Spleen (tissue), 11 donors: ENCODE measurements around the gene HOXA1. TPM values are rescaled to one million over a fixed set of nuclear protein-coding genes. Genes with fewer than 3 reads are reported as not detected.

Source experiments
- DNase-seq: peaks from one replicate; pipeline ENCODE4 v3.0.0-alpha.2; 2020
- H3K27ac ChIP-seq, 8 donors: fragments of 200-600 bp; sonication (generic) in 7 of 8; 1 replicate in 4 of 8; 2 replicates in 4 of 8; pipeline versions ENCODE4 v1.5.0 to v1.8.0; 2016 to 2021; ENCODE audit warnings: inconsistent platforms in 4 of 8, mild to moderate bottlenecking in 4 of 8, moderate library complexity in 1 of 8
- H3K27me3 ChIP-seq, 7 donors: fragments of 200-600 bp; sonication (generic) in 6 of 7; replicated peaks in 1 of 7; 1 replicate in 4 of 7; 2 replicates in 3 of 7; pipeline versions ENCODE4 v1.5.0 to v1.8.0; 2016 to 2021; ENCODE audit warnings: inconsistent platforms in 3 of 7, mild to moderate bottlenecking in 1 of 7
- H3K36me3 ChIP-seq, 6 donors: fragments of 200-600 bp; sonication (generic) in 5 of 6; 1 replicate in 4 of 6; 2 replicates in 2 of 6; pipeline versions ENCODE4 v1.5.0 to v1.8.0; 2016 to 2021; ENCODE audit warnings: inconsistent platforms in 2 of 6
- H3K4me1 ChIP-seq, 6 donors: fragments of 200-600 bp; sonication (generic) in 5 of 6; 1 replicate in 3 of 6; 2 replicates in 3 of 6; pipeline versions ENCODE4 v1.5.0 to v1.8.0; 2016 to 2021; ENCODE audit warnings: inconsistent platforms in 3 of 6
- H3K4me3 ChIP-seq, 8 donors: fragments of 200-600 bp; sonication (generic) in 7 of 8; 1 replicate in 4 of 8; 2 replicates in 4 of 8; pipeline versions ENCODE4 v1.5.0 to v1.8.0; 2016 to 2021; ENCODE audit warnings: inconsistent platforms in 4 of 8, mild to moderate bottlenecking in 4 of 8, moderate library complexity in 2 of 8
- H3K9me3 ChIP-seq, 8 donors: fragments of 200-600 bp; sonication (generic) in 7 of 8; 1 replicate in 4 of 8; 2 replicates in 4 of 8; pipeline versions ENCODE4 v1.5.0 to v1.8.0; 2016 to 2021; ENCODE audit warnings: inconsistent platforms in 4 of 8
- CTCF ChIP-seq, 11 experiments: fragments of 200-600 bp in 7 of 11; fragments of 450-650 bp in 4 of 11; sonication (generic) in 4 of 11; IDR thresholded peaks in 8 of 11; conservative IDR thresholded peaks in 3 of 11; 1 replicate in 7 of 11; 2 replicates in 4 of 11; pipeline versions ENCODE4 v1.4.0 to v1.8.0; 2016 to 2021; ENCODE audit warnings: antibody characterized with exemption in 11 of 11, inconsistent platforms in 4 of 11, mild to moderate bottlenecking in 1 of 11
- POLR2A ChIP-seq, 3 donors: fragments of 450-650 bp; IDR thresholded peaks; one replicate each; pipeline ENCODE4 v1.5.1; 2017; ENCODE audit warnings: antibody characterized with exemption in 3 of 3, mild to moderate bottlenecking in 1 of 3
- POLR2AphosphoS5 ChIP-seq, 3 donors: sonication (generic); formaldehyde crosslinking; IDR thresholded peaks; one replicate each; pipeline ENCODE4 v1.5.1; 2017; ENCODE audit warnings: antibody characterized with exemption in 3 of 3
- WGBS, 5 donors: extraction: QIAGEN DNeasy Blood & Tissue Kit in 3 of 5; methylation state at CpG; one replicate each; pipeline versions ENCODE4 v1.1.5 to v1.1.7; 2013 to 2018; 5-methylcytosine and 5-hydroxymethylcytosine counted together
- intact Hi-C: fragments of 100-400 bp; cut with DNase I; formaldehyde crosslinking; loops from one replicate; pipeline ENCODE4 v1.15.0; 2023; ENCODE audit warnings: low total_unique reads
- polyA plus RNA-seq, 3 donors: library from polyadenylated mRNA; stranded (reverse); fragments of 200-250 nt; gene quantifications; one replicate each; pipeline ENCODE4 v1.2.1, GENCODE V29; 2013
- total RNA-seq, 7 donors: library from RNA; depleted of rRNA in 3 of 7; stranded (reverse); fragments of >200 nt in 3 of 7; fragmentation: NEBNext Ultra II Directional in 4 of 7; extraction: Animal tissue kit (Norgen Biotek cat#: 25700) in 4 of 7; gene quantifications; one replicate each; pipeline versions ENCODE4 v1.1.0 to v1.2.1, GENCODE V29; 2016 to 2021
- donor health status: healthy with polysubstance abuse.
- donor health status: DM: no; HTN: no; CAD: no; lungs with moderate emphysema.
- donor health status: DM: no; HTN: no; CAD: no.
- donor health status: Bipolar disorder and iron deficiency.
- donor health status: healthy.
- donor health status: DM: no; HTN: no; CAD: no.
- donor health status: DM: yes; HTN: yes; CAD: no.

HOXA1 gene
- total and polyA plus RNA-seq, 10 donors: 0.33 to 4.1 (median 1.5) TPM

- H3K4me3 ChIP-seq: peak overlapping the region in 7 of 8 donors; percentile 10 to 65 (median 29)
- H3K36me3 ChIP-seq: peaks cover 0 to 29% (median 0%) of the 10 kb centered on the region in 6 donors
- TF ChIP-seq POLR2A (IDR thresholded peaks at IDR 0.05): no peak
- TF ChIP-seq POLR2AphosphoS5 (IDR thresholded peaks at IDR 0.05): peak in 2 of 3 donors; percentile 51 to 57
- TF ChIP-seq CTCF (IDR thresholded peaks at IDR 0.05 in 8 of 11, conservative IDR thresholded peaks at IDR 0.05 in 3 of 11): no peak
- peaks cover 7 to 88% (median 45%) of the 10 kb centered on the region in 6 donors for H3K4me1 ChIP-seq
- 37 to 43% (median 41%) methylated on average over 35 of the region's 35 CpGs for WGBS, 5 donors
- DNase-seq: no peak
- H3K27me3 ChIP-seq: peaks cover 0 to 77% (median 12%) of the 10 kb centered on the region in 7 donors
- H3K27ac ChIP-seq: peak overlapping the region; percentile 35 to 93 (median 78)
- H3K9me3 ChIP-seq: no peaks in the 10 kb centered on the region
- intact Hi-C loops: no loop called here
Measured at GRCh38 chr7:27103489-27104226, 7.9 kb upstream of the HOXA1 start.

- Histone ChIP-seq H3K4me1 (peaks cover 12 to 96% (median 50%) of the 10 kb centered on the region in 6 donors), H3K9me3 (no peaks in the 10 kb centered on the region), H3K36me3 (peaks cover 0 to 29% (median 0%) of the 10 kb centered on the region in 6 donors), H3K27ac (peak within 1 kb of the TSS; percentile 35 to 93 (median 78)), H3K27me3 (peaks cover 0 to 86% (median 19%) of the 10 kb centered on the region in 7 donors), H3K4me3 (peak within 1 kb of the TSS in 7 of 8 donors; percentile 20 to 65 (median 29))
- intact Hi-C loops: no loop called here
- TF ChIP-seq POLR2AphosphoS5 (IDR thresholded peaks at IDR 0.05) (peak in 2 of 3 donors; percentile 48 to 69), CTCF (IDR thresholded peaks at IDR 0.05 in 8 of 11, conservative IDR thresholded peaks at IDR 0.05 in 3 of 11) (no peak), POLR2A (IDR thresholded peaks at IDR 0.05) (peak in 1 of 3 donors; percentile 40)
- no peak for DNase-seq
- 20 to 21% (median 21%) methylated on average over 29 of the region's 29 CpGs for WGBS, 5 donors
Measured at GRCh38 chr7:27102581-27103442, 7.0 kb upstream of the HOXA1 start, which contains the start of gene HOXA2. HOXA2 (minus strand) TSS chr7:27102683; CDS start chr7:27102500, 183 bp downstream.

GRCh38 chr7:27101957-27102580, 6.3 kb upstream of the HOXA1 start:
- Histone ChIP-seq H3K9me3 (no peaks in the 10 kb centered on the region), H3K36me3 (peaks cover 0 to 29% (median 0%) of the 10 kb centered on the region in 6 donors), H3K4me3 (peak overlapping the region in 7 of 8 donors; percentile 20 to 65 (median 29)), H3K27me3 (peaks cover 0 to 93% (median 19%) of the 10 kb centered on the region in 7 donors), H3K4me1 (peaks cover 19 to 99% (median 58%) of the 10 kb centered on the region in 6 donors), H3K27ac (peak overlapping the region; percentile 7 to 93 (median 78))
- DNase-seq: no peak
- 4 to 27% (median 14%) methylated on average over 24 to 39 of the region's 39 CpGs for WGBS, 5 donors
- intact Hi-C loops: no loop called here
- TF ChIP-seq POLR2AphosphoS5 (IDR thresholded peaks at IDR 0.05) (peak in 2 of 3 donors; percentile 9 to 38), CTCF (IDR thresholded peaks at IDR 0.05 in 8 of 11, conservative IDR thresholded peaks at IDR 0.05 in 3 of 11) (no peak), POLR2A (IDR thresholded peaks at IDR 0.05) (no peak)
